GM18526 (cell line): ENCODE data around the gene CSNK1D.

Experiments used
- POLR2A ChIP-seq: IDR thresholded peaks from 3 replicates; pipeline ENCODE4 v1.6.1; 2011; ENCODE audit not compliant: insufficient read length; ENCODE audit errors: extremely low read depth

The CSNK1D gene

DNA sequence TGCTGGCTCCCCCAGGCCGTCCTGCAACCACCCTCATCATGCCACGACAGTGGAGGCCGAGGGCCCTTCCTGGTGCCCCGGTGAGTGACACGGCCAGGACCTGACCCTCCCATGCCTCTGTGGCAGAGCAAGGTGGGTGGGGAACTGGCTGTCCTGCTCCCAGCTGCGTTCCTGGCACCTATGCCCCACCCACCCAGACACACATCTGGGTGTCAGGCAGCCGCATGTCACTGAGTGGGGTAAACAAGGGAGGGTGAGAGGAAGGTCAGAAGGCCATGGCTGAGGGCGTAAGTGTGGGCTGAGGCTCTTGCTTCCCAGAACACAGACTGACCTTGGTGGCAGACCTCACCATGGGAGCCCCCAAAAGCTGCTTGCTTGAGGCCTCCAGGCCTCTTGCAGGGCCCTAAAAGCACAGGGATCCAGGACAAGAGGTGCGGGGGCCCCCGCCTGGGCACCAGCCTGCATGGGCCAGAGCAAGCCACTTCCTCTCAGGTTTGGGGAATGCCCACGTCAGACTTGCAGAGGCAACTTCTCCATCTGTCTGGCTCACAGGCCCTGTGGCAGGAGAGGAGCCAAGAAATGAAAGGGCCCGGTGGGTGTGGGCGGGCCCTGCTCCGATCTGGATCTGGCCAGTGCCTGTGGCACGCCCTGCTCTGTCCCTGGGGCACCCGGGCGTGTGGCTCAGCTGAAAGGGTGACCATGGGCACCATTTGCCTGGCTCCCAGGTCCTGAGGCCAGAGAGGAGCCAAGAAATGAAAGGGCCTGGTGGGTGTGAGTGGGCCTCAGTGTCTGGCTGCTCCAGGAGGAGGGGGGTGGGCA is 57.0 kb downstream of the CSNK1D start:
- no peak for TF ChIP-seq POLR2A

DNA sequence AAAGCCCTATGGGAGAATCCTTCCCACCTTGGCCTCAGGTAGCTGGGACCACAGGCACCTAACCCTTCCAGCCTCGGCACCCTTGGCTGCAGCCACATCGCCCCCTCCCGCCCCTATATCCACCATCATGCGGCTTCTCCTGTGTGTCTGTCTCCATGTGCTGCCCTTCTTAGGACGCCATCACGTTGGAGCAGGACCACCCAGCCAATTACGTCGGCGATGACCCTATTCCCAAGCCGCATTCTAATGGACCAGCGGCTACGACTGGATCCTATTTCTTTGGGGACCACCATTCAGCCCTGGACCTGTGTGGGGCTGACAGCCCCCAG is 57.6 kb downstream of the CSNK1D start:
- TF ChIP-seq POLR2A, result no peak

DNA sequence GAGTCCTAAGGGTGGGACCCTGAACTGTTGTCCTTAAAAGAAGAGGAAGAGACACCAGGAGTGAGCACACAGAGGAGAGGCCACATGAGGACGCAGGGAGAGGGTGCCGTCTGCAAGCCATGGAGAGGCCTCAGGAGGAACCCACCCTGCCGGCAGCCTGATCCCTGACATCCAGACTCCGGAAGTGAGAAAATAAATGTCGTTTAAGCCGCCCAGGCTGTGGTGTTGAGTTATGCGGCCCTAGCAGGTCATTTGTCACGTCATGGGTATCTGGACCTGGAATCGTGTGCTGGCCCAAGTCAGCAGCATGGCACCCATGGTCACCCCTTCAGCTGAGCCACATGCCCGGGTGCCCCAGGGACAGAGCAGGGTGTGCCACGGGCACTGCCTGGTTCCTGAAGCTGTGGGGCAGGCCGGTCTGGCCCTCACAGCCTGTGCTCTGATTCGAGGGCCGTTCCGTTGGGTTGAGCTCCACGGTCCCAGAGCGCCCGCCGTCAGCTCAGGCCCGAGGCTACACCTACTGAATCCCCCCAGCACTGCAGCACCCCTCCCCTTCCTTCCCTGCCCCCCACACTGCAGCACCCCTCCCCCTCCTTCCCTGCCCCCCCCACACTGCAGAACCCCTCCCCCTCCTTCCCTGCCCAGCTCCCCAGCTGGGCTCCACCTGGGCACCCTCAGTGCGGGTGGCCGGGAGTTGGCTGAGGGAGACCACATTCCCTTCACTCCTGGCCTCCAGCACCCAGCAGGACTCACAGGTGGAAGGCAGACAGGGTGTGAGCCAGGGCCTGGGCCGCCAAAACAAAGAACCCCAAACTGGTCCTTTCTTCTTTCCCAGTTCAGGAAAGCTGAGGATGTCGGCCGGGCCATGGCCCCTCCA is 58.2 kb downstream of the CSNK1D start:
- no peak for TF ChIP-seq POLR2A

DNA sequence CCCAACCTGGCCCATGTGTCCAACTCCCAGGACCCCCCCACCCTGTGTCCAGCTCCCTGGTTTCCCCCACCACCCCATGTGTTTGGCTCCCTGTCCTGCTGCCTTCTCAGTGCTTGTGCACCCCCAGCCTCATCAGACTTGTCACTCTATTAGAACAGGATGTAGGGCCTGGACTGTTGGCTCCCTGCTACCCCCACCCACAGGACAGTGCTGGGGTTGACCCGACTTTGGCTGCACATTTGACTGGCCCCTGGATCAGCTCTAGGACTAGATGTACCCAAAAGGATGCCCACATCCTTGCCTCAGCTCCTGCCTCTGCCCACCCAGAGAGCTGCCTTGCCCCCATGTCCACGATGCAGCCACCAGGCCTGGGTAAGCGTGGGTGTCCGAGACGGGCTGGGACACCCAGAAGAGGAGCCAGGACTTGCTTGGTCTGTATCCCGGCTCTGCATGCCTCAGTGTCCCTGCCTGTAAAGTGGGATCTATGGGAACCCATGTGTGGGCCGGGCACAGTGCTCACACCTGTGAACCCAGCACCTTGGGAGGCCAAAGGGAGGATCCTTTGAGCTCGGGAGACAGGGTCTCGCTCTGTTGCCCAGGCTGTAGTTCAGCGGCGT is 59.4 kb downstream of the CSNK1D start:
- no peak for TF ChIP-seq POLR2A

DNA sequence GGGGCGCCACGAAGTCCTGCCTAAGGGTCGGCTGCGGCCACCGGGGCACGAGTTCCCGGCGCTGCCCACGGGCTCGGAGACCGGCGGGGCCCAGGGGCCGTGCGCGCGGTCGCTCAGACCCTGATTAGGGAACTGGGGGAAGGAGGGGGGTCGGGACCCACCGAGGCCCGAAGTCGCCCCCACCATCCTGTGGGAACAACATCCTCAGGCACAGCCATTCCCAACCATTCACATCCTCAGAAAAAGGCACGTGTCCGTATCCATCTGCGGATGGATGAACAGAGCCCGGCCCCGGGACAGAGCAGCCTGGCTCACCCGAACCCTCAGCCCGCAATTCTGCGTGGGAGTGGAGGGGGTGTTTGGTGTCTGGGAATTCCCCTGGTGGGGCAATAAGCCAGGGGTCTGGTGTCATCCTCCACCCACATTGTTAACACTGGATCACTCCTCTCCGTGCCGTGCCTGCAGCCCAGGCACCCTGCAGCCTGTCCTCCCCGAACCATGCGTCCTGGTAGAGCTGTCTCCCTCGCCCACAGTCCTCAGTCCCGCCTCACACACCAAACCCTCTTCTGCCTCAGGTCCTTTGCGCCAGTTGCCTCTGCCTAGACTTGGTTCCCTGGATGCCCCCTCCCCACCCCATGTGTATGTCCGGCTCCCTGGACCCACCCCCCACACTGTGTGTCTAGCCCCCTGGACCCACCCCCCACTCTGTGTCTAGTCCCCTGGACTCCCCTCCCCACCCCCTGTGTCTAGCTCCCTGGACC is 60.1 kb downstream of the CSNK1D start:
- peak; percentile 14 for TF ChIP-seq POLR2A

DNA sequence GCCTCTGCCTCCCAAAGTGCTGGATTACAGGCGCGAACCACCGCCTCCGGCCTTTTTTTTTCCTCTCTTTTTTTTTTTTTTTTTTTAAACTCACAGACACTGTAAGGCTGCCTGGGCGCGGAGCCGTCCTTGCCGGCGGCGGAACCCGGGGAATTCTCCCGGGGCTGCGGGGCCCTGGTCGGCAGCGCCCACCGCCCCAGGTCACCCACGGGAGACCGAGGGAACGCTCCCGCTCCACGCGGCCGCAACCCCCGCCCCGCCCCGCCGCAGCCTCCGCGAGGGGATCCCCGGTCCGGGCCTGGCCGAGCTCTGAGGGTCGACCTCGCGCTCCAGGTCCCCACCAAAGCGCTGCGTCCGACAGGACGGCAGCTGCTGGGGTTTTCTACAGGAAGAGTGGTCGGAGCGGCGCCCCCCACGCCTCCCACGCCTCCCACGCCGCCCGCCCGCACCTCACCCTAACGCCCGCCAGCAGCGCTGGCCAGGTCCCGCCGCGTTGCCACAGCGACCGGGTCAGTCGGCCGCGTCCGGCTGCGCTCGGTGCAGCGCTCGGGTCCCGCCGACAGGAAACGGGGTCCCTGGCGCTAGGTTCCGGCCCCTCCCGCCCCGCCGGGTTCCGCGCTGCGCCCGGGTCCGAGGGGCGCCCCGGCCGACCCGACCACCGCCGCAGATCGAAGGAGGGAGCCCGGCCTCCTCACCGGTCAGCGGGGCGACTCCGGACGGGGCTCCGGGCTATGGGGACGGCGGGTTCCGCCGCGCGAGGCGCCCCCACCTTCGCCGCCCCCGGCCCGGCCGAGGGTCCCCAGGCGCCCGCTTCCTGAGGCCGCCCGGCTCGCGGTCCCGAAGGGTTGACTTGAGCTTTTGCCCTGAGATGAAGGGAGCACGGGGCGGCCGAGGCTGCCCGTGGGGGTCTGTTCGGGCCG is 60.9 kb downstream of the CSNK1D start, which contains the start of gene CCDC57:
Gene CCDC57, minus strand, starts transcription at position 512 of the 920 bp plus-strand sequence. CDS start 10,898 bp downstream, outside the sequence.
- TF ChIP-seq POLR2A, result no peak

DNA sequence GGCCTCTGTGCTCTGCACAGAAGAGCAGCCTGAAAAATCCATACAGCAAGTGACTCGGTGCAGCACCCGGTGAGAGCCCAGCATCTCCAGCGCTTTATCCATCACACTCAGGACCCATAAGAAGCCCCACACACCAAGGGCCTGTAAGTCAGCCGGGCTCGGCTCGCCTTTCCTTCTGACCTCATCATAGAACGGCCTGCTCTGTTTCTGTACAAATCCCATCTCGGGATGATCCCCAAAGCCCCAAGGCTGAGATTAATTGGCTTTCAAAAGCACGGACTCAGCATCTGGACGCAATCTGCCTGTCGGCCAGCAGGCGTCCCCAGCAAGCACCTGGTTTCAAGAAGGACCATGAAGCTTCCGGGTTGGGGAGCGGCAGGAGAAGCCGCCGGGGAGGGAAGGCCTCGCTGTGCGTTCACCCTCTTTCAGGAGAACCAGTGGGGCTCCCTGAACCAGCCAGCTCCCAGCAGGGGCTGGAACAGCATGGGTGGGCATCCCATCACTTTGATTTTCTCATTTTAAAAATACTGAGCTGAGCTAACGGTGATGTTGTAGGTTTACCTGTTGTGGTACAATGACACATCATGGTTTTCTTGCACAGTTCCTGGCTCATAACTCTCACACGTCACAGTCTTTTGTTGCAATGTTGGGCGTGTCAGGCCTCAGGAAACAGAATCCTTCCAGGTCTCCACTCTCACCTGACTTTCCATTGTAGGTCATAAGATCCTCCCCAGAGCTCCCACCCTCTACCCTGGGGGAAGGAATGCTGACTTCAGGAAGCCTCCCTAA is 67.6 kb downstream of the CSNK1D start:
- peak; percentile 74 for TF ChIP-seq POLR2A

DNA sequence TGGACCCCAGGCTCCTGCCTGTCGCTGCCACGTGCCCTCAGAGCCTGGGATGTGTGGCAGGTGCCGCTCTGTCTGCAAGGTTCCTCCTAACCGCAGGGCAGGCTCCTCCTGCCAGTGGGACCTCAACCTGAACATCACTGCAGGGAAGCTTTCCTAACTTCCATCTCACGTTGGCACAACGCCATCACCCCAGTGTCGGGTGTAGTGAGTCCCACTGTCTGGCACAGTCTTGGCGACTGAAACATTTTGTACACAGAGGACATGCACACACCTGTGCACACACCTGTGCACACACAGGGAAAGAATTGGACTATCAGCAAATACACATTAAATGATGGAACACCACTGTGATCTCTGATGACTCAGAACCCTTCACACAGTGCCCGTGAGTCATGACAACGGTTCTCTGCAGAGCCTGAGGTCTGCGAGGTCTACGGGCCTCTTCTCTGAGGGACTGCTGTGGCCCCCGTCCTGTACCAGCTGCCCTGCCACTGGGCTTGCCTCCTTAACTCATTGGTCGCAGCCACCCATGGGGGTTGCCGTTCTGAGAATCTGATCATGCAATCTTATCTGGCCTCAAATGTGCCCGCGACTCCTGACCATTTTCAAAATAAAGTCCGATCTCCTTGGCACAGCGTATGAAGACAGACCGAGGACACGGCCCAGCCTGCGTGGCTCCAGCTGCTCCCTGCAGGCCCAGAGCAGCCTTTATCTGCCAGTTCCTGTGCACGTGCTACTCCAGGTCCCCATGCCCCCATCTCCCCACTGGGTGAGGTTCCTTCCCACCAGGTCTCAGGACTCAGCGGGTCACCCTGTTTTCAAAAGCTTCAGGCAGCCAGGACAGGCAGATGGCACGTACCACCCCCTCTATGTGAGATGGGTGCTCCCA is 68.4 kb downstream of the CSNK1D start:
- TF ChIP-seq POLR2A, result no peak

DNA sequence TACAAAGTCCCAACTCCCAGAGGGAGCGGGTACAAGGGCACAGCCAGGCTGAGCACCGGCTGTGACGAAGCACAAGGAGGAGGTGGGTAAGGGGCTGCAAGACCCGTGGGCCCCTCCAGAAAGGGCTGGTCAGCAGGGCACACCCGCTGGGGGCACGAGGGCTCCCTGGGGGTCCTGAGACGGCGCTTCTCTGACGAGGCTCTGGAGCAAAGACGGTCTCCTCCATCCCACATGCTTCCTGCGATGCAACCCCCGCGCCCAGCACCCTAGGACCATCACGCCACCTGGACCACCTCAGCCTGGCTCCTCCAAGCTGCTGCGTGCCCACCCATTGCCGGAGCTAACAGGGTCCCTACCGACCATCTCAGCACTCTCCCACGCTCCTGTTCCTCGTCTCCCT is 69.6 kb downstream of the CSNK1D start:
- no peak for TF ChIP-seq POLR2A

DNA sequence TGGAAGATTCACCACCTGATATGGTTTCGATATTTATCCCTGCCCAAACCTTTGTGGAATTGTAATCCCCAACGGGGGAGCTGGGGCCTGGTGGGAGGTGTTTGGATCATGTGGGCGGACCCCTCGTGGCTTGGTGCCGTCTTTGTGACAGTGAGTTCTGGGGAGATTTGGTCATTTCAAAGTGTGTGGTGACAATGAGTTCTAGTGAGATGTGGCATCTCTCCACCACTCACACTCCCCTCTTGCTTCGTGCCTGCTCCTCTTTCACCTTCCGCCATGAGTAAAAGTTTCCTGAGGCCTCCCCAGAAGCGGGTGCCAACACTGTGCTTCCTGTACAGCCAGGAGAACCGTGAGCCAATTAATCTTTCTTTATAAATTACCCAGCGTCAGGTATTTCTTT is 70.5 kb downstream of the CSNK1D start:
- no peak for TF ChIP-seq POLR2A

DNA sequence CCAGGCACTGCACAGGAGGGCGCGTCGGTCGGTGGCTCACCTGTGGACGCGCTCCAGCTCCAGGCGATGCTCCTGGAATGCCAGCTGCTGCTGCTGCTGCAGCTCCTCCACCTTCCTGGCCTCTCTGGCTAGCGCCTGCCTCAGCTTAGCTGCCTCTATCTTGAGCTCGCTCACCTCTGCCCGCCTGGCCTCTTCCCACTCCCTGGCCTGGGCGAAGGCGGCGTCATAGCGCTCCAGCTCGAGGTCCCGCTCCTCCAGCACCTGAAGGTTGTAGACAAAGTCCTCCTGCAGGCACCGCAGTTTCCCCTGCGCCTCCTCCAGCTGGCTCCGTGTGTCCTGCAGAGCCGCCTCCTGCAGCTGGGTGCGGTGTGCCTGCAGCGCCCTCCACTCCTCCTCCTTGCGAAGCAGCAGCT is 72.0 kb downstream of the CSNK1D start:
- TF ChIP-seq POLR2A, result no peak
